ENCODE results near the gene ACAP1. TPM values are rescaled to one million over a fixed set of nuclear protein-coding genes. Genes with fewer than 3 reads are reported as not detected.
A peak's percentile ranks its signal among the peaks of the same experiment; 100 is the strongest.

The ACAP1 gene
- total RNA-seq, 1 donor from 2014 or later: 10.9 TPM

GRCh38 chr17:7296189-7296861 is 40.0 kb upstream of the ACAP1 start:
- Mint-ChIP-seq H3K36me3 (no peaks in the 10 kb centered on the region), H3K27ac (no peak overlapping the region), H3K4me1 (peaks cover 25% of the 10 kb centered on the region), H3K27me3 (ENCODE audit: low read depth) (peaks cover 63% of the 10 kb centered on the region), H3K4me3 (peak overlapping the region; percentile 44), H3K9me3 (no peaks in the 10 kb centered on the region)
- TF ChIP-seq CTCF (IDR thresholded peaks at IDR 0.05; ENCODE audit: unreplicated experiment): peak; percentile 87
- DNase-seq (ENCODE audit: low spot score in 2 of 2, unreplicated experiment in 2 of 2): peak; percentile 79 to 89

- no peak for DNase-seq (ENCODE audit: low spot score in 2 of 2, unreplicated experiment in 2 of 2)
- no peak for TF ChIP-seq CTCF (IDR thresholded peaks at IDR 0.05; ENCODE audit: unreplicated experiment)
- Mint-ChIP-seq H3K9me3 (no peaks in the 10 kb centered on the region), H3K4me1 (peaks cover 11% of the 10 kb centered on the region), H3K27me3 (ENCODE audit: low read depth) (peaks cover 7% of the 10 kb centered on the region), H3K4me3 (no peak overlapping the region), H3K27ac (no peak overlapping the region), H3K36me3 (no peaks in the 10 kb centered on the region)
Measured at GRCh38 chr17:7304179-7304578, 32.1 kb upstream of the ACAP1 start.

GRCh38 chr17:7306911-7307685 is 29.2 kb upstream of the ACAP1 start, which contains the start of gene EIF5A:
Gene EIF5A (plus strand): TSS chr17:7307628. CDS start chr17:7309636, 2,008 bp downstream.
- H3K4me3 Mint-ChIP-seq: peak within 1 kb of the TSS; percentile 80
- peak within 1 kb of the TSS; percentile 97 for H3K27ac Mint-ChIP-seq
- H3K36me3 Mint-ChIP-seq: peaks cover 17% of the 10 kb centered on the region

GRCh38 chr17:7307686-7308624 is 28.4 kb upstream of the ACAP1 start:
- TF ChIP-seq CTCF (IDR thresholded peaks at IDR 0.05; ENCODE audit: unreplicated experiment): no peak
- Mint-ChIP-seq H3K27me3 (ENCODE audit: low read depth) (no peaks in the 10 kb centered on the region), H3K36me3 (peaks cover 23% of the 10 kb centered on the region), H3K27ac (peak overlapping the region; percentile 97), H3K4me1 (peaks cover 27% of the 10 kb centered on the region), H3K4me3 (peak overlapping the region; percentile 80), H3K9me3 (no peaks in the 10 kb centered on the region)
- no peak for DNase-seq (ENCODE audit: low spot score in 2 of 2, unreplicated experiment in 2 of 2)

More at GRCh38 chr17:7306911-7307685, 29.2 kb upstream of the ACAP1 start, which contains the start of gene EIF5A:
- TF ChIP-seq CTCF (IDR thresholded peaks at IDR 0.05; ENCODE audit: unreplicated experiment): no peak
- peaks cover 27% of the 10 kb centered on the region for H3K4me1 Mint-ChIP-seq
- DNase-seq (ENCODE audit: low spot score in 2 of 2, unreplicated experiment in 2 of 2): peak; percentile 100
- no peaks in the 10 kb centered on the region for H3K9me3 Mint-ChIP-seq
- H3K27me3 Mint-ChIP-seq (ENCODE audit: low read depth): no peaks in the 10 kb centered on the region
